Measurements from ENCODE around the gene KRTAP4-12. TPM values are rescaled to one million over a fixed set of nuclear protein-coding genes. Genes with fewer than 3 reads are reported as not detected.

The KRTAP4-12 gene
- total RNA-seq (2022; extraction: Qiagen RNA extraction), result 0.07 TPM in 1 of 5 replicates, not detected in the others

GRCh38 chr17:41123991-41124371 is at the start of gene KRTAP4-12:
TSS of gene KRTAP4-12 (minus strand) at chr17:41124182. CDS start at chr17:41124122, 60 bp downstream.

GRCh38 chr17:41168121-41168520 is 44.1 kb upstream of the KRTAP4-12 start, which contains the start of gene KRTAP4-3:
TSS of gene KRTAP4-3 (minus strand) at chr17:41168221. CDS start at chr17:41168172, 49 bp downstream.

GRCh38 chr17:41160648-41161047 is 36.7 kb upstream of the KRTAP4-12 start, which contains the start of gene KRTAP4-4:
TSS of gene KRTAP4-4 (minus strand) at chr17:41160748. CDS start at chr17:41160691, 57 bp downstream.

GRCh38 chr17:41149652-41149985 is 25.6 kb upstream of the KRTAP4-12 start, which contains the start of gene KRTAP4-5:
TSS of gene KRTAP4-5 (minus strand) at chr17:41149825. CDS start at chr17:41149767, 58 bp downstream.

GRCh38 chr17:41140360-41141131 is 16.6 kb upstream of the KRTAP4-12 start, which contains the start of gene KRTAP4-6:
TSS of gene KRTAP4-6 (minus strand) at chr17:41140544. CDS start at chr17:41140487, 57 bp downstream.

GRCh38 chr17:41117846-41118386 is 6.1 kb downstream of the KRTAP4-12 start, which contains the start of gene KRTAP4-11:
TSS of gene KRTAP4-11 (minus strand) at chr17:41118373. CDS start at chr17:41118315, 58 bp downstream.

GRCh38 chr17:41105347-41105746 is 18.6 kb downstream of the KRTAP4-12 start, which contains the start of gene KRTAP4-9:
TSS of gene KRTAP4-9 (plus strand) at chr17:41105389. CDS start at chr17:41105389, 0 bp downstream.

GRCh38 chr17:41101586-41102259 is 22.3 kb downstream of the KRTAP4-12 start, which contains the start of gene KRTAP4-16:
TSS of gene KRTAP4-16 (minus strand) at chr17:41102209. CDS start at chr17:41102209, 0 bp downstream.

GRCh38 chr17:41098042-41098441 is 25.9 kb downstream of the KRTAP4-12 start, which contains the start of gene KRTAP4-8:
TSS of gene KRTAP4-8 (minus strand) at chr17:41098142. CDS start at chr17:41098084, 58 bp downstream.

GRCh38 chr17:41084100-41084856 is 39.7 kb downstream of the KRTAP4-12 start, which contains the start of gene KRTAP4-7:
TSS of gene KRTAP4-7 (plus strand) at chr17:41084150. CDS start at chr17:41084207, 57 bp downstream.

Other genes starting within 250 kb of the KRTAP4-12 start
- gene KRT20, start 238.9 kb downstream of the KRTAP4-12 start, total RNA-seq (2022; extraction: Qiagen RNA extraction), result 0.18 to 0.28 TPM (median 0.26 TPM) in 5 replicates
- 0.08 to 0.14 TPM (median 0.10 TPM) in 3 of 5 replicates, not detected in the others for gene KRT23, start 186.5 kb downstream of the KRTAP4-12 start, total RNA-seq (2022; extraction: Qiagen RNA extraction)
- gene KRT39, start 157.2 kb downstream of the KRTAP4-12 start, total RNA-seq (2022; extraction: Qiagen RNA extraction), result not detected in 5 replicates
- gene KRT40, start 139.9 kb downstream of the KRTAP4-12 start, total RNA-seq (2022; extraction: Qiagen RNA extraction), result not detected in 5 replicates
- not detected in 5 replicates for gene KRTAP3-3, start 130.0 kb downstream of the KRTAP4-12 start, total RNA-seq (2022; extraction: Qiagen RNA extraction)
- 0.20 to 0.42 TPM (median 0.34 TPM) in 5 replicates for gene KRTAP3-2, start 124.3 kb downstream of the KRTAP4-12 start, total RNA-seq (2022; extraction: Qiagen RNA extraction)
- 0.18 TPM in 1 of 5 replicates, not detected in the others for gene KRTAP3-1, start 115.1 kb downstream of the KRTAP4-12 start, total RNA-seq (2022; extraction: Qiagen RNA extraction)
- gene KRTAP1-5, start 97.0 kb downstream of the KRTAP4-12 start, total RNA-seq (2022; extraction: Qiagen RNA extraction), result not detected in 5 replicates
- gene KRTAP1-4, start 94.0 kb downstream of the KRTAP4-12 start, total RNA-seq (2022; extraction: Qiagen RNA extraction), result not detected in 5 replicates
- gene KRTAP1-3, start 89.3 kb downstream of the KRTAP4-12 start, total RNA-seq (2022; extraction: Qiagen RNA extraction), result not detected in 5 replicates
- gene KRTAP1-1, start 82.7 kb downstream of the KRTAP4-12 start, total RNA-seq (2022; extraction: Qiagen RNA extraction), result not detected in 5 replicates
- gene KRTAP2-1, start 76.9 kb downstream of the KRTAP4-12 start, total RNA-seq (2022; extraction: Qiagen RNA extraction), result not detected in 5 replicates
- gene KRTAP2-2, start 69.0 kb downstream of the KRTAP4-12 start, total RNA-seq (2022; extraction: Qiagen RNA extraction), result not detected in 5 replicates
- 0.11 to 0.18 TPM (median 0.17 TPM) in 3 of 5 replicates, not detected in the others for gene KRTAP2-3, start 64.1 kb downstream of the KRTAP4-12 start, total RNA-seq (2022; extraction: Qiagen RNA extraction)
- gene KRTAP2-4, start 58.3 kb downstream of the KRTAP4-12 start, total RNA-seq (2022; extraction: Qiagen RNA extraction), result not detected in 5 replicates
- gene KRTAP4-7, start 40.0 kb downstream of the KRTAP4-12 start, total RNA-seq (2022; extraction: Qiagen RNA extraction), result not detected in 5 replicates
- gene KRTAP4-8, start 26.0 kb downstream of the KRTAP4-12 start, total RNA-seq (2022; extraction: Qiagen RNA extraction), result 0.10 TPM in 1 of 5 replicates, not detected in the others
- not detected in 5 replicates for gene KRTAP4-16, start 22.0 kb downstream of the KRTAP4-12 start, total RNA-seq (2022; extraction: Qiagen RNA extraction)
- not detected in 5 replicates for gene KRTAP4-9, start 18.8 kb downstream of the KRTAP4-12 start, total RNA-seq (2022; extraction: Qiagen RNA extraction)
- gene KRTAP4-11, start 5.8 kb downstream of the KRTAP4-12 start, total RNA-seq (2022; extraction: Qiagen RNA extraction), result not detected in 5 replicates
- not detected in 5 replicates for gene KRTAP4-6, start 16.4 kb upstream of the KRTAP4-12 start, total RNA-seq (2022; extraction: Qiagen RNA extraction)
- not detected in 5 replicates for gene KRTAP4-5, start 25.6 kb upstream of the KRTAP4-12 start, total RNA-seq (2022; extraction: Qiagen RNA extraction)
- gene KRTAP4-4, start 36.6 kb upstream of the KRTAP4-12 start, total RNA-seq (2022; extraction: Qiagen RNA extraction), result not detected in 5 replicates
- not detected in 5 replicates for gene KRTAP4-3, start 44.0 kb upstream of the KRTAP4-12 start, total RNA-seq (2022; extraction: Qiagen RNA extraction)
- gene KRTAP4-2, start 54.0 kb upstream of the KRTAP4-12 start, total RNA-seq (2022; extraction: Qiagen RNA extraction), result not detected in 5 replicates
- gene KRTAP4-1, start 60.7 kb upstream of the KRTAP4-12 start, total RNA-seq (2022; extraction: Qiagen RNA extraction), result 0.09 to 0.40 TPM (median 0.24 TPM) in 4 of 5 replicates, not detected in the other
- gene KRTAP9-1, start 65.7 kb upstream of the KRTAP4-12 start, total RNA-seq (2022; extraction: Qiagen RNA extraction), result not detected in 5 replicates
- not detected in 5 replicates for gene KRTAP9-2, start 102.5 kb upstream of the KRTAP4-12 start, total RNA-seq (2022; extraction: Qiagen RNA extraction)
- gene KRTAP9-3, start 108.3 kb upstream of the KRTAP4-12 start, total RNA-seq (2022; extraction: Qiagen RNA extraction), result not detected in 5 replicates
- gene KRTAP9-8, start 113.8 kb upstream of the KRTAP4-12 start, total RNA-seq (2022; extraction: Qiagen RNA extraction), result not detected in 5 replicates
- not detected in 5 replicates for gene KRTAP9-4, start 125.5 kb upstream of the KRTAP4-12 start, total RNA-seq (2022; extraction: Qiagen RNA extraction)
- gene KRTAP9-9, start 131.2 kb upstream of the KRTAP4-12 start, total RNA-seq (2022; extraction: Qiagen RNA extraction), result not detected in 5 replicates
- gene KRTAP9-6, start 141.2 kb upstream of the KRTAP4-12 start, total RNA-seq (2022; extraction: Qiagen RNA extraction), result not detected in 5 replicates
- not detected in 5 replicates for gene KRTAP9-7, start 151.5 kb upstream of the KRTAP4-12 start, total RNA-seq (2022; extraction: Qiagen RNA extraction)
- not detected in 5 replicates for gene KRTAP29-1, start 178.7 kb upstream of the KRTAP4-12 start, total RNA-seq (2022; extraction: Qiagen RNA extraction)
- gene KRTAP16-1, start 185.1 kb upstream of the KRTAP4-12 start, total RNA-seq (2022; extraction: Qiagen RNA extraction), result not detected in 5 replicates
- gene KRTAP17-1, start 191.5 kb upstream of the KRTAP4-12 start, total RNA-seq (2022; extraction: Qiagen RNA extraction), result not detected in 5 replicates
- gene KRT33A, start 226.6 kb upstream of the KRTAP4-12 start, total RNA-seq (2022; extraction: Qiagen RNA extraction), result not detected in 5 replicates
- gene KRT33B, start 245.6 kb upstream of the KRTAP4-12 start, total RNA-seq (2022; extraction: Qiagen RNA extraction), result 0.09 to 0.10 TPM (median 0.10 TPM) in 3 of 5 replicates, not detected in the others

Measured in A549 treated with CORT108297 at 1 μM for 4 hours (cell line).